Suprapubic skin (tissue), 4 donors: ENCODE results near the gene REXO1. TPM values are rescaled to one million over a fixed set of nuclear protein-coding genes. Genes with fewer than 3 reads are reported as not detected.

Experiments
- DNase-seq, 2 donors: peaks; one replicate each; pipeline ENCODE4 v3.0.0-alpha.2; 2019; ENCODE audit warnings: low spot score in 2 of 2
- H3K27ac ChIP-seq: fragments of 200-600 bp; sonication (generic); one replicate; pipeline ENCODE4 v1.5.1; 2019
- H3K27me3 ChIP-seq: fragments of 200-600 bp; sonication (generic); one replicate; pipeline ENCODE4 v1.5.1; 2019
- H3K36me3 ChIP-seq: fragments of 200-600 bp; sonication (generic); one replicate; pipeline ENCODE4 v1.5.1; 2019
- H3K4me1 ChIP-seq: fragments of 200-600 bp; sonication (generic); one replicate; pipeline ENCODE4 v1.5.1; 2019
- H3K4me3 ChIP-seq: fragments of 200-600 bp; sonication (generic); one replicate; pipeline ENCODE4 v1.5.1; 2019; ENCODE audit warnings: mild to moderate bottlenecking
- H3K9me3 ChIP-seq: fragments of 200-600 bp; sonication (generic); one replicate; pipeline ENCODE4 v1.5.1; 2019
- CTCF ChIP-seq, 2 donors: fragments of 200-600 bp in 1 of 2; fragments of 450-650 bp in 1 of 2; sonication (generic) in 1 of 2; IDR thresholded peaks; one replicate each; pipeline ENCODE4 v1.5.1; 2016 to 2019; ENCODE audit warnings: antibody characterized with exemption in 2 of 2, mild to moderate bottlenecking in 1 of 2, moderate library complexity in 1 of 2
- EP300 ChIP-seq: sonication (generic); formaldehyde crosslinking; IDR thresholded peaks from one replicate; pipeline ENCODE4 v1.6.1; 2017; ENCODE audit warnings: antibody characterized with exemption
- POLR2A ChIP-seq, 2 donors: fragments of 450-650 bp; IDR thresholded peaks; one replicate each; pipeline ENCODE4 v1.6.1; 2017; ENCODE audit warnings: antibody characterized with exemption in 2 of 2, mild to moderate bottlenecking in 2 of 2, moderate library complexity in 2 of 2
- POLR2AphosphoS5 ChIP-seq, 3 donors: sonication (generic); formaldehyde crosslinking; IDR thresholded peaks; one replicate each; pipeline ENCODE4 v1.6.1; 2017; ENCODE audit warnings: antibody characterized with exemption in 3 of 3
- WGBS: methylation state at CpG from one replicate; pipeline ENCODE4 v1.1.5; 2018; 5-methylcytosine and 5-hydroxymethylcytosine counted together
- total RNA-seq, 4 donors: library from RNA; depleted of rRNA; stranded (reverse); fragments of >200 nt; gene quantifications; one replicate each; pipeline ENCODE4 v1.1.0, GENCODE V29; 2016

Gene REXO1
- total RNA-seq, 4 donors from 2014 or later = 31.8 to 63.1 (median 38.3) TPM

GRCh38 chr19:1852581-1853128 lies 4.4 kb upstream of the REXO1 start:
- TF ChIP-seq POLR2A (IDR thresholded peaks at IDR 0.05) = no peak
- Histone ChIP-seq H3K36me3 (no peaks in the 10 kb centered on the region), H3K27me3 (no peaks in the 10 kb centered on the region), H3K9me3 (no peaks in the 10 kb centered on the region), H3K4me1 (peaks cover 67% of the 10 kb centered on the region), H3K27ac (no peak overlapping the region), H3K4me3 (no peak overlapping the region)
- 33% methylated on average over 1 of the region's 9 CpGs for WGBS
- DNase-seq = no peak

DNA sequence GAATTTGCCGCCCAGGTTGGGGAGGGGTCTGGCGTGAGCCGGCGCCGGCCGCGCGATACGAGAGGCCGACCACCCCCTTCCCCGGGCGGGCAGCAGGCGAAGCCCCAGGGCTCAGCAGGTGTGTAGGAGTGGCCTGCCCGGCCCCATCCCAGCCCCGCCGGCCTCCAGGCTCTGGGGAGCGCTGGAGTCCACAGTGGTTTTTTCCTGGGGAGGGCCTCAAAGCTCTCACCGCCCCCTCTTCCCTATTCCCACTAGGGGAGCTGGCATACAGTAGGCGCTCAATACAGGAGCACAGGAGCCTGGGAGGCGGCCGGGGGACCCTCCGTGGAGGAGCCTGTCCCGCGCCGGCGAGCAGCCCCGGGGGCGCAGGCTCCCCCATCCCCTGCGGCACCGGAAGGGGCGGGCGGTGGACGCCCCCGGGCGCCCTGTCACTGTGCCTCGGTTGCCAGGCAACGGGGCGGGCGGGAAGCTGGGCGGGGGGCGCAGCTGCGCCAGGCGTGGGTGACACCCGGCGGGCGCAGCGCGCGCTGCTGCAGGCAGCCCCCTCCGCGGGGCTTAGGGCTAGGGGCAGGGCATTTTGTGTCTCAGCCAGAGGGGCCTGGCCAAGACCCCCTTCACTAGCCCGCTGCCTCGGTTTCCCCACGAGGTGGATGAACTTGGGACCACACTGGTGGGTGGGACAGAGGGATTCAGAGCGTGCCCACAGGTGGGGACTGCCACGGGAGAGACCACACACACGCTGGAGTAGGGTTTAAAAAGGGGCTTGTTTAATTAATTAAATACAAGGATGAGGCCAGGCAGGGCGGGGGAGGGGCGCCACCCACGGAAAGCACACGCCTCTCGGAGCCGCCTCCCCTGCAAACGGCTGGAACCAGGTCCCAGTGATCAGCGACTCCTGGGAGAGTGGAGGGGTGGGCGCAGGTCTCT lies 3.6 kb upstream of the REXO1 start:
- Histone ChIP-seq H3K27me3 (no peaks in the 10 kb centered on the region), H3K36me3 (no peaks in the 10 kb centered on the region), H3K4me3 (peak overlapping the region; percentile 11), H3K27ac (no peak overlapping the region), H3K4me1 (peaks cover 67% of the 10 kb centered on the region), H3K9me3 (no peaks in the 10 kb centered on the region)
- TF ChIP-seq EP300 = no peak
- no peak for TF ChIP-seq POLR2AphosphoS5 (IDR thresholded peaks at IDR 0.05)
- TF ChIP-seq CTCF (IDR thresholded peaks at IDR 0.05) = no peak
- TF ChIP-seq POLR2A (IDR thresholded peaks at IDR 0.05) = no peak
- WGBS = 14% methylated on average over 28 of the region's 66 CpGs
- no peak for DNase-seq

GRCh38 chr19:1850809-1851653 lies 2.7 kb upstream of the REXO1 start:
- Histone ChIP-seq H3K9me3 (no peaks in the 10 kb centered on the region), H3K27me3 (no peaks in the 10 kb centered on the region), H3K36me3 (no peaks in the 10 kb centered on the region), H3K4me1 (peaks cover 67% of the 10 kb centered on the region), H3K4me3 (no peak overlapping the region), H3K27ac (no peak overlapping the region)
- 68% methylated on average over 31 of the region's 31 CpGs for WGBS
- no peak for DNase-seq
- TF ChIP-seq EP300 (no peak), POLR2A (IDR thresholded peaks at IDR 0.05) (no peak), CTCF (IDR thresholded peaks at IDR 0.05) (no peak), POLR2AphosphoS5 (IDR thresholded peaks at IDR 0.05) (no peak)

DNA sequence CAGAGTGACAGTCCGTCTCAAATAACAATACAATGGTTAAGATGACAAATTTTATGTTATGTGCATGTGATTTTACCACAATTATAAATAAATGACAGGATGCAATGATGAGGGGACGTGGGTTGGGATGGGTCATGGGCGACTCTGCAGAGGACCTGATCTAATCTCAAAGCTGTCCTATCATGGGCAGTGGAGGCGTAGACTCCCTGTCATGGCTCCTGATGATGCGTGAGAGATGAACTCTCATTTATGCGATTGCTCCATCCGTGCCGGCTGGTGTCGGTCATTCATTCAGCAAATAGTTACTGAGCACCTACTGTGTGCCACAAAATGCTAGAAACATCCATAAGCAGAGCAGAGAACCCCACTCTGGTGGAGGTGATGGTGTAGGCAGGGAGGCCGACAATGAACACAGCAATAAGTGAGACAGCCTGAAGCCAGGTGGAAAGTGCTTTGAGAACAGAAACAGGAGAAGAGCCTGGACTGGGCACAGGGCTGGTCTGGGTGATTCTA lies 1.7 kb upstream of the REXO1 start:
- Histone ChIP-seq H3K36me3 (no peaks in the 10 kb centered on the region), H3K4me3 (no peak overlapping the region), H3K4me1 (peaks cover 67% of the 10 kb centered on the region), H3K27ac (no peak overlapping the region), H3K9me3 (no peaks in the 10 kb centered on the region), H3K27me3 (no peaks in the 10 kb centered on the region)
- no peak for DNase-seq
- 88% methylated on average over 10 of the region's 10 CpGs for WGBS
- TF ChIP-seq POLR2A (IDR thresholded peaks at IDR 0.05) = no peak
- no peak for TF ChIP-seq POLR2AphosphoS5 (IDR thresholded peaks at IDR 0.05)
- no peak for TF ChIP-seq EP300
- TF ChIP-seq CTCF (IDR thresholded peaks at IDR 0.05) = no peak

DNA sequence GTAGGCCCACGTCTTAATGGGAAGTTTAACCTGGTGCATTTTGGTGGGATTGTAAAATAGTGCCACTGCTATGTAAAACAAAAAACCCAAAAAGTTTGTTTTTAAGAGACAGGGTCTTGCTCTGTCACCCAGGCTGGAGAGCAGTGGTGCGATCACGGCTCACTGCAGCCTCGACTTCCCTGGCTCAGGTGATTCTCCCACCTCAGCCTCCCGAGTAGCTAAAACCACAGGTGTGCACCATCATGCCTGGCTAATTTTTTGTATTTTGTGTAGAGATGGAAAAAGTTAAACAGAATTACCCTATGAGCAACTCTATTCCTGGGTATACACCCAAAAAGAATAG lies 820 bp upstream of the REXO1 start:
- TF ChIP-seq POLR2A (IDR thresholded peaks at IDR 0.05) (no peak), POLR2AphosphoS5 (IDR thresholded peaks at IDR 0.05) (no peak), CTCF (IDR thresholded peaks at IDR 0.05) (no peak), EP300 (no peak)
- Histone ChIP-seq H3K4me3 (no peak overlapping the region), H3K27ac (peak overlapping the region; percentile 99), H3K4me1 (peaks cover 67% of the 10 kb centered on the region), H3K36me3 (no peaks in the 10 kb centered on the region), H3K27me3 (no peaks in the 10 kb centered on the region), H3K9me3 (no peaks in the 10 kb centered on the region)
- 61% methylated on average over 5 of the region's 5 CpGs for WGBS
- DNase-seq = no peak
